Astrocyte (in vitro differentiated cells and primary cell): ENCODE data around the gene SLC25A25. TPM values are rescaled to one million over a fixed set of nuclear protein-coding genes. Genes with fewer than 3 reads are reported as not detected.

ENCODE experiments used
- DNase-seq: peaks from one replicate; pipeline ENCODE4 v3.0.0-alpha.2; 2010; ENCODE audit warnings: low read depth
- FAIRE-seq: peaks from 2 replicates; lab custom pipeline; 2011; peaks lifted over from hg19 to GRCh38; lab: Jason Lieb, UNC
- H2AFZ ChIP-seq: 2 replicates; pipeline ENCODE4 v1.6.0; 2012; ENCODE audit warnings: low read depth, low read length, inconsistent platforms
- H3K27ac ChIP-seq: 2 replicates; pipeline ENCODE4 v1.5.1; 2011; ENCODE audit warnings: low read depth, low read length, inconsistent platforms
- H3K27me3 ChIP-seq: 2 replicates; pipeline ENCODE4 v1.6.0; 2011; ENCODE audit warnings: low read length, inconsistent platforms; ENCODE audit not compliant: insufficient read depth
- H3K36me3 ChIP-seq: 2 replicates; pipeline ENCODE4 v1.5.1; 2011; ENCODE audit warnings: low read length, inconsistent platforms; ENCODE audit not compliant: insufficient read depth
- H3K4me1 ChIP-seq: 2 replicates; pipeline ENCODE4 v1.5.1; 2011; ENCODE audit warnings: low read length, inconsistent platforms; ENCODE audit not compliant: insufficient read depth
- H3K4me2 ChIP-seq: 2 replicates; pipeline ENCODE4 v1.6.0; 2012; ENCODE audit warnings: low read length, inconsistent platforms
- H3K4me3 ChIP-seq: 2 replicates; pipeline ENCODE4 v1.5.1; 2011; ENCODE audit warnings: low read depth, mild to moderate bottlenecking, low read length, inconsistent platforms; ENCODE audit not compliant: insufficient read depth
- H3K79me2 ChIP-seq: 2 replicates; pipeline ENCODE4 v1.6.0; 2012; ENCODE audit warnings: mild to moderate bottlenecking, low read length, inconsistent platforms; ENCODE audit not compliant: insufficient read depth
- H3K9ac ChIP-seq: 2 replicates; pipeline ENCODE4 v1.6.0; 2012; ENCODE audit warnings: mild to moderate bottlenecking, low read length, inconsistent platforms
- H3K9me3 ChIP-seq: 2 replicates; pipeline ENCODE4 v1.5.1; 2012; ENCODE audit warnings: low read depth, mild to moderate bottlenecking, low read length, inconsistent platforms; ENCODE audit not compliant: insufficient read depth
- H4K20me1 ChIP-seq: 2 replicates; pipeline ENCODE4 v1.6.0; 2012; ENCODE audit warnings: low read length, inconsistent platforms; ENCODE audit not compliant: insufficient read depth
- H3K27ac Mint-ChIP-seq: one replicate; pipeline ENCODE4 v1.8.0; 2021; ENCODE audit warnings: mild to moderate bottlenecking, mixed read lengths; ENCODE audit not compliant: unreplicated experiment
- H3K27me3 Mint-ChIP-seq: one replicate; pipeline ENCODE4 v1.8.0; 2021; ENCODE audit warnings: low read depth, mixed read lengths; ENCODE audit not compliant: unreplicated experiment
- H3K36me3 Mint-ChIP-seq: one replicate; pipeline ENCODE4 v1.8.0; 2021; ENCODE audit warnings: low read depth, mixed read lengths; ENCODE audit not compliant: unreplicated experiment
- H3K4me1 Mint-ChIP-seq: one replicate; pipeline ENCODE4 v1.8.0; 2021; ENCODE audit warnings: low read depth, mixed read lengths; ENCODE audit not compliant: unreplicated experiment
- H3K4me3 Mint-ChIP-seq: one replicate; pipeline ENCODE4 v1.8.0; 2021; ENCODE audit warnings: mild to moderate bottlenecking, moderate library complexity, mixed read lengths; ENCODE audit not compliant: unreplicated experiment
- H3K9me3 Mint-ChIP-seq: one replicate; pipeline ENCODE4 v1.8.0; 2021; ENCODE audit warnings: mild to moderate bottlenecking, mixed read lengths; ENCODE audit not compliant: unreplicated experiment
- CTCF ChIP-seq: IDR thresholded peaks from 2 replicates; pipeline ENCODE4 v1.5.1; 2011; ENCODE audit warnings: low read depth, mild to moderate bottlenecking, inconsistent platforms, low read length, moderate library complexity; ENCODE audit not compliant: insufficient read depth
- EZH2 ChIP-seq: IDR thresholded peaks from 2 replicates; pipeline ENCODE4 v1.6.1; 2012; ENCODE audit warnings: mild to moderate bottlenecking, low read length, inconsistent platforms; ENCODE audit not compliant: insufficient read depth
- total RNA-seq: library from RNA; stranded (reverse); gene quantifications from 2 replicates; pipeline ENCODE4 v1.2.1, GENCODE V29; 2021

SLC25A25 gene
- total RNA-seq, 1 donor from 2014 or later: 14.4 TPM

DNA sequence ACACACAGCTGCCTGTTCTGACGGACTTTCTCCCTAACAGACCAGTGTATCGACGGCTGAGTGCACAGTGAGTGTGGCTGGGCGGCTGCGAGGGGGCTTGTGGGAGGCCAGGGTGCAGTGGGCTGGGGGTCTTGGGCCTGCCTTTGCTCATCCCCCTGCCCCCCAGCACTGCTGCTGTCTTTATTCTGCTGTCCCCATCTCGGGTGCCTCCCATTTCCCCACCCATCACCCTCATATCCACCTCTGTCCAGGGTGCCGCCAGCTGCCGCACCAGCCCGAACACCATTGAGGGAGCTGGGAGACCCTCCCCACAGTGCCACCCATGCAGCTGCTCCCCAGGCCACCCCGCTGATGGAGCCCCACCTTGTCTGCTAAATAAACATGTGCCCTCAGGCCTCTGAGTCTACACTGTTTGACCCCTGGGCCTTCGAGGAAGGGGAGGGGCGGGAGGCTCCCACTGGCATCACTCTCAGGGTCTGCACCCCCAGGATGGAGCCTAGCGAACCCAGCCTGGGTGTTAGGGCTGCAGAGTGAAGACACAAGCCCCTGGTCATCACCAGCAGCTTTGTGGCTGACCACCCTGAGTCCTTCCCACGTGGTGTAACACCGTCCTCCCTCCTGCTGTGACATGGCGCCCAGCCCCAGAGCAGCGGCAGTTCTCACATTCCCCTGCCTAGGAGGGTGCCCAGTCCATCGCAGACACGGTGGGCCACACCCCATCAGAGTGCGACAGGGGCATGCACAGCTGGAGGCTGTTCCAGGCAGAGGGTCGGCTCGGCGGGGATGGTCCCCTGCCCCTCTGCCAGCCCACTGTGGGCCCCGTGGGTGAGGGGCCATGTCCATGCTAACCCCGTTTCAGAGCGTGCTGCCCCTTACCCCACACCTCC, 85.3 kb downstream of the SLC25A25 start:
- no peaks in the 10 kb centered on the region for H3K27me3 ChIP-seq
- H3K4me3 Mint-ChIP-seq: no peak overlapping the region
- H3K9me3 Mint-ChIP-seq: no peaks in the 10 kb centered on the region

GRCh38 chr9:128153947-128154695, 86.1 kb downstream of the SLC25A25 start:
- Mint-ChIP-seq H3K27ac (no peak overlapping the region), H3K4me3 (no peak overlapping the region), H3K27me3 (peaks cover 24% of the 10 kb centered on the region), H3K36me3 (no peaks in the 10 kb centered on the region), H3K9me3 (no peaks in the 10 kb centered on the region), H3K4me1 (peaks cover 2% of the 10 kb centered on the region)
- Histone ChIP-seq H3K4me1 (no peaks in the 10 kb centered on the region), H3K79me2 (no peaks in the 10 kb centered on the region), H3K27me3 (no peaks in the 10 kb centered on the region), H3K4me2 (no peak overlapping the region), H3K27ac (no peak overlapping the region), H2AFZ (no peak overlapping the region), H3K9ac (no peak overlapping the region), H3K36me3 (no peaks in the 10 kb centered on the region), H4K20me1 (no peaks in the 10 kb centered on the region), H3K9me3 (no peaks in the 10 kb centered on the region), H3K4me3 (no peak overlapping the region)
- TF ChIP-seq EZH2 (no peak), CTCF (no peak)
- DNase-seq (no peak), FAIRE-seq (no peak)

More for the DNA sequence above, 85.3 kb downstream of the SLC25A25 start:
- Histone ChIP-seq H4K20me1 (no peaks in the 10 kb centered on the region), H3K4me3 (no peak overlapping the region), H3K9me3 (no peaks in the 10 kb centered on the region), H3K4me2 (no peak overlapping the region), H3K27ac (no peak overlapping the region), H3K4me1 (no peaks in the 10 kb centered on the region), H2AFZ (no peak overlapping the region), H3K79me2 (no peaks in the 10 kb centered on the region), H3K9ac (no peak overlapping the region), H3K36me3 (no peaks in the 10 kb centered on the region)
- Mint-ChIP-seq H3K27ac (no peak overlapping the region), H3K36me3 (no peaks in the 10 kb centered on the region), H3K27me3 (peaks cover 30% of the 10 kb centered on the region), H3K4me1 (peaks cover 6% of the 10 kb centered on the region)
- no peak for DNase-seq
- no peak for FAIRE-seq
- no peak for TF ChIP-seq CTCF
